GM19035 (cell line): ENCODE results near the gene ASIC1.
"Not testable (repeated sequence)": the region's sequence is repeated elsewhere in the genome, so short reads cannot be mapped to it uniquely, and the experiment has no call there.

Experiments
- ATAC-seq: cut with Tn5 transposase; IDR thresholded peaks from one replicate; pipeline ENCODE4 v1.9.1; 2021; ENCODE audit not compliant: unreplicated experiment

Gene ASIC1

DNA sequence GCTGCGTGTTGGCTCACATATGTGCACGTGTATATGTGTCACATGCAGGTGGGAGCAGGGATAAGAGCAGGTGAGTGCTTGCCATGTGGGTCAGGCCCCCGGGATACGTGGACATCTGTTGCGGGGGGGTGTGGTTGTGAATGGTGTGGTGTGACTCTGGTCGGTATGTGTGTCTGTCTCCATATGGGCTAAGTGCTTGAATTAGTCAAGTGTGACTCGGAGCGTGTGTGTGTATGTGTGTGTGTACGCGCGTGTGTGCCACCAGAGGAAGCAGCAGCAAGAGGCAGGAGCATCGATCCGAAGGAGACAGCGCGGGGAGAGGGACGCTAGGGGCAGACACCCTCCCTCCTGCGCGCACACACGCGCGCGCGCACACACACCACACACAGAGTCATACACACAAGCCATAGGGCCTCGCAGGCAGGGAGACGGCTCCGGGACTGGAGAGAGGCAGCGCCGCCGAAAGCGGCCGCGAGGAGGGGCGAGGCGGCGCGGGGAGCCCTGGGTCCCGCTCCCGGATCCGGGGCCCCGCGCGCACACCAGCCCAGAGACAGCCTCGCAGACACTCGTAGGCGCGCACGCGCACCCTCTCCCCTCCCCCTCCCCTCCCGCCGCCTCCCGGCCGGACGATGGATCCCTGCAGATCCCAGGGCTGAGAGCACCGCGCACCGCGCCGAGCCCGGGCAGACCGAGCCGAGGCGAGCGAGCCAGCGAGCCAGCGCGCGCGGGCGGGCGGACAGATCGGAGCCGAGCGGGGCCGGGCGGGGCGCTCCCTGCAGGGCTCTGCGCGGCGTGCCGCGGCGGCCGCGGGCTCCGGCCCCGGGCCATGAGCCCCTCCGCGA, at the start of gene ASIC1:
Gene ASIC1, plus strand, starts transcription at position 597 of the 842 bp plus-strand sequence. CDS start 1,171 bp downstream, outside the sequence.
- ATAC-seq, result no peak

DNA sequence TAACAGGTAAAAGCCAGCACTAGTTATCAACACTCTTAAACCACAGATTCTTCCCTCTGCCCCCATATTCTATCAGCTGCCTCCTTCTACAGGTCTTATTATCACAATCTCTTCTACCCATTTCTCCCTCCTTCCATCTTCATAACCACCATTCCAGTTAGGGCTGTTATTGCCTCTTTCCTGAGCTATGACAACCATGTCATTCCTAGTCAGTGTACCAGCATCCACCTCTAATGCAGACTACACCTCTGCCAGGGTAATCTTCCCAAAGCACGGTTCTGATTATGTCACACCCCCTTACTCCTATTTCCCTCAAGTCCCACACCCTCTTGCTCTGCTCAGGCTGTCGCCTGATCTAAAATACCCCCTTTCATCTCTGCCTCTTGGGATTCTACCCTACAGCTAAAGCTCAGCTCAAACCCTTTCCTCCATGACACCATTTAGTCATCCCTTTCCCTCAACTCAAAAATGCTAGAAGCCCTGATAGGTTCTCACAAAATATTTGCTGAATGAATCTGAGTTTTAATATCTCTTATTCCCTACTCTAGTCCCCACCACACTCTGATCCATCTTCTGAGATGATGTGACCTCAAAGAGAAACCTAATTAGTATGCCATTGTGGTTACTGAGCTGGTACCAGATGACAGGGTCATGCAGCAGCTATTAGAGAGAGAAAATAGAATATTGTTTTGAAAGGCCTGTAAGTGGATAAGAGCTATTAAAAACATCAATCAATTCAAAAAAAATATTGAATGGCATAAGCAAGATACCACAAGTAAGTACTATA, 43.8 kb upstream of the ASIC1 start:
- no peak for ATAC-seq

GRCh38 chr12:50014342-50014741, 43.1 kb upstream of the ASIC1 start:
- no peak for ATAC-seq

- ATAC-seq, result no peak
Observed at GRCh38 chr12:50016501-50017475, 40.6 kb upstream of the ASIC1 start.

DNA sequence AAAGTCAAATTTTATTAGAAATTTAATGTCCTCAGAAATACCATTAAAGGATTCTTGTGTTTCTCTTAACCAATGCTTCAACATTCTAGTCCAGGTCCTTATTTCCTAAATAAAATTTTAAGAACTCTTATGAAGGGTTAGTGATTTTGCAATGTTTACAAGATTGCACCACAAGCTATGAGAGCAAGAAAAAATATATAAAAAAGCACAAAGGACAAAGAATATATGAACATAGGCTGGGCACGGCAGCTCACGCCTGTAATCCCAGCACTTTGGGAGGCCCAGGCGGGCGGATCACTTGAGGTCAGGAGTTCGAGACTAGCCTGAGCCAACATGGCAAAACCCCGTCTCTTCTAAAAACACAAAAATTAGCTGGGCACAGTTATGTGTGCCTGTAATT, 39.8 kb upstream of the ASIC1 start:
- no peak for ATAC-seq

GRCh38 chr12:50018154-50018553, 39.2 kb upstream of the ASIC1 start:
- ATAC-seq, result no peak

DNA sequence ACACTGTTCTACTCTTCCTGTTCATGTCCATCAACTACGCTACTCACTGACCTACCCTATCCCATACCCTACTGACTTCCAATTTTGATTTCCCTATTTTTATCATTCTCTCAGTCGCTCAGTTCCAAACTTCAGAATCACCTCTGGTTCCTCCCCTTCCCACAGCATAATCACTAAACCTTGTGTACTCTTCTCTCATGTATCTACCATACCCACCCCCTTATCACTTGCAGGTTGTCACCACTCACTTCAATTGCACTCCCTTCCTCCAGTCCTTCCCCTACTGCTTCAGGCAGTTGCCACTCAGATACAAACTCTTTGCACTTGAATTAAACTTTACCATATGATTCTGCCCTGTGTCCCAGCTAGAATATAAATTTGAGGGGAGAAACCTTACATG, 38.4 kb upstream of the ASIC1 start:
- no peak for ATAC-seq

- ATAC-seq, result no peak
Observed at GRCh38 chr12:50019524-50019923, 37.9 kb upstream of the ASIC1 start.

DNA sequence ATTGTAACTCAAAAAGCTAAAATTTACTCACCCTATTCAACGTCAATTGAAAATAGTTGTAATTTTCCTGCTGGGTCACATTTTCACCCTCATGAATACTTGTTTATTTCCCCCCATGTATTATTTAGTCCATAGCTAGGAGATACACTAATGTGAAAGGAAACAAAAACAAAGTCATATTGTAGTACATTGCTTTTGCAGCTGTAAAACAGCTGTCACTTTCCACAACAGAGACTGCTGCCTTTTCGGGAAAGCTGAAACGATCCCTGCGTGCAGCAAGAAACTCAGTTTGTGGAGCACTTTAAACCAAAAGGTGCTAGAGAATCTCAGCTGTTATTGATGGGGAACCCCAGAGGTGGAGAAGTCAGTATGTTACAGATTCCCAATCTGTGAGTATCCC, 36.4 kb upstream of the ASIC1 start:
- ATAC-seq, result no peak

GRCh38 chr12:50022903-50023302, 34.5 kb upstream of the ASIC1 start:
- no peak for ATAC-seq

DNA sequence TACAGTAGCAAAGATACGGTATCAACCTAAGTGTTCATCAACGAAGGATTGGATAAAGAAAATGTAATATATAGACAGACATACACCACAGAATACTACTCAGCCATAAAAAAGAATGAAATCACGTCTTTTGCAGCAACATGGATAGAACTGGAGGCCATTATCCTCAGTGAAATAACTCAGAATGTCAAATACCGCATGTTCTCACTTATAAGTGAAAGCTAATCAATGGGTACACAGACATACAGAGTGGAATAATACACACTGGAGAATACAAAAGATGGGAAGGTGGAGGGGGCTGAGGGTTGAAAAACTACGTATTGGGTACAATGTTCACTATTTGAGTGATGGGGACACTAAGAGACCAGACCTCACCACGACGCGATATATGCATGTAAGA, 33.2 kb upstream of the ASIC1 start:
- no peak for ATAC-seq

GRCh38 chr12:50024805-50025186, 32.6 kb upstream of the ASIC1 start:
- peak; percentile 27 for ATAC-seq

GRCh38 chr12:50025187-50026059, 32.0 kb upstream of the ASIC1 start, which contains the start of gene RACGAP1:
RACGAP1 (minus strand) TSS chr12:50025494; CDS start chr12:50016715, 8,779 bp downstream.
- peak; percentile 98 for ATAC-seq

DNA sequence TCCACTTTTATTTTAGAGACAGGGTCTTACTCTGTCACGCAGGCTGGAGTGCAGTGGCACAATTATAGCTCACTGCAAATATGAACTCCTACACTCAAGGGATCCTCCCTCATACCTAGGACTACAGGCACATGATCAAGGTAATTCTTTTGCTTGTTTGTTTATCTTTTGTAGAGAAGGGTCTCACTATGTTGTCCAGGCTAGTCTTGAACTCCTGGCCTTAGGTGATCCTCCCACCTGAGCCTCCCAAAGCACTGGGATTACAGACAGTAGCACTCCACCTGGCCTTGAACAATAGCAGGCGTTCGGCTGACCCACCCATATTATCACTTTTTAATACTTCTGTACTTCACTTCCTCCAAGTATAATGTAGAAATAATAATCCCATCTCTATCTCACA, 30.7 kb upstream of the ASIC1 start:
- no peak for ATAC-seq

- ATAC-seq, result not testable (repeated sequence)
Observed at GRCh38 chr12:50030449-50030848, 26.9 kb upstream of the ASIC1 start.

DNA sequence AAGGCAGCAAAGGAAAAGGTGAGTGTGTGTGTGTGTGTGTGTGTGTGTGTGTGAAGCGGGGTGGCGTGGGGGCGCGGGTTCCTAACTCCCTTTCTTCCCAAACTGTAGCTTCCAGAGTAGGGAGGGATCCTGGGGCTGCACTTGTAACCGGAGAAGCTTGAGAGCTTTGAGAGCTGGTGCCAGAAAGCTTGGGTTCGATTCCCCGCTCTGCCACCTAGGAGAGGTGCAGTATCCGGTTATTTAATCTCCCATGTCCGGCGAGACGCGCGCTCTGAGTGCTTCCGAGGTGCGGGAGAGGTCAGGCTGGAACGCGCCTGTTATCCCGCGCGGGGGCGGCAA, 24.9 kb upstream of the ASIC1 start:
- no peak for ATAC-seq

- ATAC-seq, result no peak
Observed at GRCh38 chr12:50032854-50033581, 24.4 kb upstream of the ASIC1 start.

DNA sequence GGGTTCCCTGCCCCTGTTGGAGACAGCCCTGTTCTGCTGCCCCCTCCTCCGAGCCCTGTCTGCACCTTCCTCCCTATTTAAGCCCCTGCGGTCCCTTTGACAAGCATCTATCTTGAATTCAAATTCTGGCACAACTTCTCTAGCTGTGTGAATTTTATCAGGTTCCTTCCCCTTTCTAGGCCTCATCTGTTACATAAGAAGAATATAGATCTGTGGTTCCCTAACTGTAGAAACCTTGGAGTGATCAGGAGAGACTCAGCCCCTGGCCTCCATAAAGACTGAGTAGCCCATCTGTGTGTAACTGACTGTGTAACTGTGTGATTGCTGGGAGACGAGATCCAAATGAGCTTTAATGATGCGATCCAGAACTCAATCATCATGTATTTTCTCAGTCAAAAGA, 19.1 kb upstream of the ASIC1 start:
- ATAC-seq, result no peak

GRCh38 chr12:50039151-50039835, 18.1 kb upstream of the ASIC1 start:
- no peak for ATAC-seq
